Bone marrow (tissue), 2 donors: Measurements from ENCODE around the gene PES1.
"Not testable (repeated sequence)": the region's sequence is repeated elsewhere in the genome, so short reads cannot be mapped to it uniquely, and the experiment has no call there.

Experiments used
- DNase-seq, 2 donors: peaks; one replicate each; lab custom pipeline; 2025; lab: John Stamatoyannopoulos, UW

The PES1 gene

DNA sequence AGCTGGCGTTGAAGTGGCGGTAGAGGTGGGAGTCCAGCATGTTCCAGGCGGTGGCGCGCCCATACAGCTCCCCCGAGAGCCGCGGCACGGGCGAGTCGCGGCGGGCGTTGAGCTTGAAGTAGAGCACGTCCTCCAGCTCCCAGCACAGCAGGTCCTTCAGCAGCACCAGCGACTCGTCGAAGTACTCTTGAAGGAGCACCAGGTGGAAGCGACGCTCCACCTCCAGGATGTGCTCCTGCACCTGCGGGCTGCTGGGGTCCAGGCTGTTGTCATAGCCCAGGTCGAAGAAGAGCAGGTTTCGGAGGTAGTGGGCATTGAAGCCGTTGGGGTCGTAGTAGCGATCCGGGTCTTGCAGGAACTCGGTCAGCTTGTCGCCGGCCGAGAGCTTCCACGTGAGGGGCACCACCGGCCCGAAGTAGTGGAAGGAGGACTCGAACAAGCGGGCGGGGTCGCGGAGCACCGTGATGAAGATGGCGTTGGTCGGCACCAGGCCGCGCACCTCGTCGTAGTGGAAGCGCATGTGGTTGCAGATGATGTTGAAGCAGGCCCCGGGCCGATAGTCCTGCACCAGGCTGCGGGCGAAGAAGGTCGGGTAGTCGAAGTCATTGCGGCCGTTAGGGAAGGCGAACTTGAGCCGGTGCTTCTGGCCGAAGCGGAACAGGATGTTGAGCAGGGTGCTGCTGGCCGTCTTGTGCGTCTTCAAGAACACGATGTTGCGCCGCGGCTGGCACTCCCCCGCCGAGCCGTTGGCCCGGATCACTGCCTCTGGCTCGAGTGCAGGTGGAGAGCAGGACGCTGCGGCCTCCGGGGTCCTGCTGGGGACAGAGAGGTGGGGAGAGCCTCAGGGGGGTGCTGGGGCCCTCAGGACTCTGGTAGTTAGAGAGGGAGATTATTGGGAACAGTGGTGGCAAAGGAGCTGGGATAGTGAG lies 36.2 kb downstream of the PES1 start:
- no peak for DNase-seq

DNA sequence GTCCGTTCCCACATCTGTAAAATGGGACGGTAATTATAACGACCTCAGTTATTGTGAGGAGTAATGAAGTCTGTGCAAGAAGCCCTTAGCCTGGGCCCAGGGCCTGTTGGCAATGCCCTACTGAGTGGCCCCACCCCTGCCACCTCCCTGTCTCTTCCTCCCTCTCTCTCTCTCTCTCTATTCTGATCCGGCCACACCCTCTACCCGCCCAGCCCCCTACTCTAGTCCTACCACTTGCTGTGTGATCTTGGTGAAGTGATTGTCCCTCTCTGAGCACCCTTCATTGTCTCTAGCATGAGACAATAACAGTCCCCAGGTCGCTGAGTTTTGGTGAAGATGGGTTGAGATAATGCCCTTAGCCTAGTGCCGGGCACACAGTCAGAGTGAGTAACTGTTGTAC lies 37.7 kb downstream of the PES1 start:
- DNase-seq, result no peak

DNA sequence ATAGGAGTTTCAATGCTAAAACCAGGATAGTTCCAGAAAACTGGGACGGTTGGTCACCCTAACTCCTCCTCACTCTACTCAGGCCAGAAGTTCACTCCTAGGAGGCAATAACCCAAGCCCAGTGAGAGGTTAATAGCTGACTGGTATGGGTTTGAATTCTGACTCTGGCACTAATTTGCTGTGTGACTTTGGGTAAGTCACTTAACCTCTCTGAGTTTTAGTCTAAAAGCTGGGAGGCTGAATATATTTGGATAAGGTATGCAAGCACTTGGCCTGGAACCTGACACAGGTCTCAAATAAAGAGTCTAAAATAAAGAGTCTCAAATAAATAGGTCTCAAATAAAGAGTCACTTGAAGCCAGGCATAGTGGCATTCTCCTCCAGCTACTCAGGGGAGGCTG lies 39.0 kb downstream of the PES1 start:
- DNase-seq, result no peak

DNA sequence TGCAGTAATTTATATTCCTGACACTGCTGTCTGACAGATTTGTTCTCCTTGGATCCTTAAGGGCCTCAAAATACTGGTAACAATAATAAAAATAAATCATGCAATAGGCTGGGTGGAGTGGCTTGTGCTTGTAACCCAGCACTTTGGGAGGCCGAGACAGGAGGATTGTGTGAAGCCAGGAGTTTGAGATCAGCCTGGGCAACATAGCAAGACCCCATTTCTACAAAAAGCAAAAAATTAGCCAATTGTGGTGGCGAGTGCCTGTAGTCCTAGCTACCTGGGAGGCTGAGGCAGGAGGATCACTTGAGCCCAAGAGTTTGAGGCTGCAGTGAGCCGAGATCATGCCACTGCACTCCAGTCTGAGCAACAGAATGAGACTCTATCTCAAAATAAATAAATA lies 39.9 kb downstream of the PES1 start:
- DNase-seq, result not testable (repeated sequence)

- DNase-seq, result peak in 1 of 2 donors; percentile 2
These were observed 44.5 kb downstream of the PES1 start for GRCh38 chr22:30547188-30547587.

DNA sequence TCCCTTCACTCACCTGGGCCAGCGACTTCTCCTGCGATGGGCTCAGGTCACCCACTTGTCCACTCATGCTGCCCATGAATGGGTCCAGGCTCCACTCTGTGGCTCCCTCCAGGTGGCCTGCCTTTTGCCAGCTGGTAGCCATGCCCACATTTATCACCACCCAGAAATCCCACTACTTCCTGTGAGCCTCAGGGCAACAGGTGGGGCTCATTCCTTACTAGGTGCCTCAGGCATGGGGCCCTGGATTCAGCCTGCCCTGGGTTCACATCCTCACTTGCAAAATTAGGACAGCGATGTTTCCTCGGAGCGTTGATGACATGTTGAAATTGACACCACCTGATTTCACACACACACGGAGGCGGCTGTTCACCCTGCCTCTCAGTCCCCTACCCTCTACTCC lies 45.1 kb downstream of the PES1 start, which contains the start of gene SEC14L6:
Gene SEC14L6, minus strand, starts transcription at position 126 of the 400 bp plus-strand sequence. Its CDS starts 59 bp downstream, at position 67.
- no peak for DNase-seq

DNA sequence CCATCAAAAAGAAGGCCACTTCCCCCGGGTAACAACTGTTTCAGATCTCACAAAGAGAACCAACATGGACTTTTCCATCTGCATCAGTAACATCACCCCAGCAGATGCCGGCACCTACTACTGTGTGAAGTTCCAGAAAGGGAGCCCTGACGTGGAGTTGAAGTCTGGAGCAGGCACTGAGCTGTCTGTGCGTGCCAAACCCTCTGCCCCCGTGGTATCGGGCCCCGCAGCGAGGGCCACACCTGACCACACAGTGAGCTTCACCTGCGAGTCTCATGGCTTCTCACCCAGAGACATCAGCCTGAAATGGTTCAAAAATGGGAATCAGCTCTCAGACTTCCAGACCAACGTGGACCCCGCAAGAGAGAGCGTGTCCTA lies 48.9 kb downstream of the PES1 start:
- DNase-seq, result no peak

- DNase-seq, result no peak
These were observed 49.5 kb downstream of the PES1 start for GRCh38 chr22:30541961-30542810.

GRCh38 chr22:30541511-30541910 lies 50.2 kb downstream of the PES1 start:
- DNase-seq, result not testable (repeated sequence)

GRCh38 chr22:30539368-30539767 lies 52.3 kb downstream of the PES1 start:
- no peak for DNase-seq

DNA sequence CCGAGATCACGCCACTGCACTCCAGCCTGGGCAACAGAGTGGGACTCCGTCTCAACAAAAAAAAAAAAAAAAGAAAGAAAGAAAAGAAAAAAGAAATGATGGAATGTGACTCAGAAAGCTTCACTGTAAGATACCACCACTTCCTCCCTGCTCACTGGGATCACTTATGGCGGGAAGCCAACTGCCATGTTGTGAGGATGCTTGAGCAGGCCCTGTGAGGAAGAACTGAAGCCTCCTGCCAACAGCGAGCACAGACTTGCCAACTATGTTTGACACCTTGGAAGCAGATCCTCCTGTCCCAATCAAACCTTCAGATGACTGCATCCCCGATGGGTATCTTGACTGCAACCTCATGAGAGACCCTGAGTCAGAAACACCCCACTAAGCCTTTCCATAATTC lies 53.4 kb downstream of the PES1 start:
- DNase-seq, result no peak

- no peak for DNase-seq
These were observed 54.5 kb downstream of the PES1 start for GRCh38 chr22:30537083-30537731.

DNA sequence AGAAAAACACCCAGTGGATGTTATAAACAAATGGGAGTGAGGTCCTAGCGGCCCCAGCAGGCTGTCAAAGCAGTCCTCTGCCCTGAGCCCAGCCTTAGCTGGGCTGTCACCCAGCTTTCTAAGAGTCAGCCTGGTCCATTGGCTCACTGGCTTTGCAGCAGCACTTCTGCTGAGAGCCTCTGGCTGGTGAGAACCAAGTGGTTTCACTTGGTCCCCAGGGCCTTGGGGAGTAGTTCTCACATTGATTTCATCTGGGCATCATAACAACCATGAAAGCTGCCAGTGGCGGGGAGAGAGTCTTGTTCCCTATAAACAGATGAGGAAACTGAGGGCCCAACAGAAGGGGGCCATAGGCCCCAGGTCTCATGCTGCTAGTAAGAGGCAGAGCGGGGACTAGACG lies 56.5 kb downstream of the PES1 start:
- DNase-seq, result no peak

- no peak for DNase-seq
These were observed 59.8 kb downstream of the PES1 start for GRCh38 chr22:30531651-30532608.

DNA sequence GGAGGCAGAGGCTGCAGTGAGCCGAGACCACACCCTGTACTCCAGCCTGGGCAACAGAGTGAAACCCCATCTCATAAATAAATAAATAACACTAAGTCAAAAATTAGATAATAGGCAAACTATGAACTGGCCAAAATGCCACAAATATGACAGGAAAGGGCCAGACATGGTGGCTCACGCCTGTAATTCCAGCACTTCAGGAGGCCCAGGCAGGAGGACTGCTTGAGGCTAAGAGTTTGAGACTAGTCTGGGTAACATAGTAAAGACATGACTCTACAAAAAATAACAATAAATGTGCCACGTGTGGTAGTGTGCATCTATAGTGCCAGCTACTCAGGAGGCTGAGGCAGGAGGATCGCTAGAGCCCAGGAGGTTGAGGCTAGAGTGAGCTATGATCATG lies 65.1 kb downstream of the PES1 start:
- DNase-seq, result no peak
